ENCODE data around the gene LRRTM4.
"Not testable (repeated sequence)": the region's sequence is repeated elsewhere in the genome, so short reads cannot be mapped to it uniquely, and the experiment has no call there.

- TF ChIP-seq CTCF (conservative IDR thresholded peaks at IDR 0.05; ENCODE audit: low read depth, low read length); EZH2 (IDR thresholded peaks at IDR 0.05; ENCODE audit: borderline replicate concordance, low read depth, low read length, poor library complexity, severe bottlenecking): not testable (repeated sequence)
Observed at GRCh38 chr2:77029237-77029636, 492.9 kb downstream of the LRRTM4 start.

All from A673 (cell line).